IPS-20b (cell line): Measurements from ENCODE around the gene P2RX6.

Experiments
- H3K27ac ChIP-seq: one replicate; pipeline ENCODE4 v1.5.1; 2013; ENCODE audit warnings: low read length
- H3K27me3 ChIP-seq: 2 replicates; pipeline ENCODE4 v1.6.1; 2013; ENCODE audit warnings: mild to moderate bottlenecking, low read length, inconsistent platforms; ENCODE audit not compliant: insufficient read depth
- H3K36me3 ChIP-seq: 2 replicates; pipeline ENCODE4 v1.6.1; 2013; ENCODE audit warnings: low read depth, mild to moderate bottlenecking, inconsistent platforms, low read length, moderate library complexity; ENCODE audit not compliant: insufficient read depth
- H3K4me1 ChIP-seq: 2 replicates; pipeline ENCODE4 v1.6.1; 2013; ENCODE audit warnings: mild to moderate bottlenecking, control low read depth, inconsistent platforms, low read length, moderate library complexity; ENCODE audit not compliant: insufficient read depth
- H3K4me3 ChIP-seq: 2 replicates; pipeline ENCODE4 v1.5.1; 2013; ENCODE audit warnings: mild to moderate bottlenecking, low read length, inconsistent platforms
- H3K9ac ChIP-seq: 2 replicates; pipeline ENCODE4 v1.6.1; 2013; ENCODE audit warnings: low read depth, mild to moderate bottlenecking, inconsistent platforms, low read length, moderate library complexity
- H3K9me3 ChIP-seq: 2 replicates; pipeline ENCODE4 v1.6.1; 2013; ENCODE audit warnings: mild to moderate bottlenecking, low read depth, low read length, inconsistent platforms; ENCODE audit not compliant: insufficient read depth

Gene P2RX6

DNA sequence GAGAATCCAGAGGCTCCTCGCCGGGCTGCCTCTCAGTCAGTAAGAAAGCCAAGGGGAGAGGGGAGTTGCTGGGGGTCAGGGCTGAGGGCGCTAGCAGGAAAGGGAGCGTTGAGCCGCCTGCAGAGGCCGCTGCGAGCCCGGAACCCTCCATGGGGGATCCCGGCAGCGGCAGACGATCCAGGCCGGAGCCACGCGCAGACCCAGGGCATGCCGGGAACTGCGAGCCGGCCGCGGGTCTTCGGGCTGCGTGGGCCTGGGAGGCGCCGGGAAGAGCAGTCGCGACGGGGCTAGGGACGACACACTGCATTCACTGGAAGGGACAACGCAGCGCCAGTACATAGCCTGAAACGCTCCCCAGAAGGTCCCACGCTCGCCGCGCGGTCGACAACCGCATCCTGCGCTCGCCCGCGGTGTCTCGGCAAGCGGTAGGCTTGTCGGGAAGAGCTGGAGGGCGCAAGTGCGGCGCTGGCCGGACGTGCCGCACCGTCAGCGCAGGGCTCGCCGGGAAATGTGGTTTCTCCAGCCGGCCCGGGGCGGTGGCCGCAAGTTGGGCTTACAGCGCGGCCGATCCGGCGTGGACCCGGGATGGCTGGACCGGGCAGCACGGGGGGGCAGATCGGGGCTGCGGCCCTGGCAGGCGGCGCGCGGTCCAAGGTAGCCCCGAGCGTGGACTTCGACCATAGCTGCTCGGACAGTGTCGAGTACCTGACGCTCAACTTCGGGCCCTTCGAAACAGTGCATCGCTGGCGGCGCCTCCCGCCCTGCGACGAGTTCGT lies 33.0 kb upstream of the P2RX6 start, which contains the start of gene LZTR1:
Gene LZTR1 (plus strand): TSS at position 511 of the 776 bp plus-strand sequence. CDS start 75 bp downstream, at position 586.
- Histone ChIP-seq H3K36me3 (peaks cover 6% of the 10 kb centered on the region; the same call in 1 of the 2 replicates), H3K9me3 (peaks cover 8% of the 10 kb centered on the region; the same call in 1 of the 2 replicates), H3K27me3 (peaks cover 37% of the 10 kb centered on the region), H3K9ac (peak within 1 kb of the TSS; percentile 74), H3K27ac (no peak within 1 kb of the TSS), H3K4me3 (peak within 1 kb of the TSS; percentile 83), H3K4me1 (no peaks in the 10 kb centered on the region; the same call in 1 of the 2 replicates)

- Histone ChIP-seq H3K36me3 (peaks cover 7% of the 10 kb centered on the region), H3K9ac (peak overlapping the region; percentile 74), H3K4me1 (no peaks in the 10 kb centered on the region; the same call in 1 of the 2 replicates), H3K27ac (no peak overlapping the region), H3K27me3 (peaks cover 31% of the 10 kb centered on the region), H3K4me3 (peak overlapping the region; percentile 83), H3K9me3 (peaks cover 8% of the 10 kb centered on the region; the same call in 1 of the 2 replicates)
These were observed 32.4 kb upstream of the P2RX6 start for GRCh38 chr22:20982563-20982882.

DNA sequence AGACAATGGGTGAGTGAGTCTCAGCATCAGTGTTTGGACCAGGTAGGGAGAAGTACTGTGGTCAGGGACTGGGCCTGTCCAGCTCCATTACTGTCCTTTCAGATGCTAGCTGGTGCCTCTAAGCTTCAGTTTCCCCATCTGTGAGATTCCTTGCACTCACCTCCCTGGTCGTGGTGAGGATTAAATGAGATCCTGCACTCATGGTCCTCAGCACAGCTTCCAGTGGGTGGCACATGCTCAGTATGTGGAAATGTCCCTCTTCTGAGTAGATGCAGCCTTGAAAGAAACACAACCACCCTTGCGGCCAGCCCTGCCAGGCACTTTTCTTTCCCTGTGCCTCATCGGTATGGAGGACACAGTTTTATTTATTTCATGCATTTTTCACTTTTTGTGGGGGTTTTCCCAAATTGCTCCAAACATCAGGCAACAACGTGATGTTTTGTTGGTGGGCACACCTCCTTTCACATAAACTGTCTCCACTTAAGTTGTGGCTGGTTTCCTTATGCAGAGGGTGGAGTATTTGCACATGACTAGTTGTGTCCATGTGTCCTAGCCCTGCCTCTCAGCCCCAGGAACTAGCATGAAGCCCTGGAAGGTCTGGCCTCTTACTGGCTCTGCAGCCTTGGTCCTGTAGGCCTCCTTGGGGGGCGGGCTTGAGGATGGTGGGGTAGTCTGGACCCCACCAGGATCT lies 31.7 kb upstream of the P2RX6 start:
- Histone ChIP-seq H3K36me3 (peaks cover 11% of the 10 kb centered on the region), H3K4me3 (peak overlapping the region; percentile 83; the same call in 1 of the 2 replicates), H3K27me3 (peaks cover 27% of the 10 kb centered on the region), H3K27ac (no peak overlapping the region), H3K9ac (peak overlapping the region; percentile 74; the same call in 1 of the 2 replicates), H3K4me1 (no peaks in the 10 kb centered on the region; the same call in 1 of the 2 replicates), H3K9me3 (peaks cover 7% of the 10 kb centered on the region; the same call in 1 of the 2 replicates)

DNA sequence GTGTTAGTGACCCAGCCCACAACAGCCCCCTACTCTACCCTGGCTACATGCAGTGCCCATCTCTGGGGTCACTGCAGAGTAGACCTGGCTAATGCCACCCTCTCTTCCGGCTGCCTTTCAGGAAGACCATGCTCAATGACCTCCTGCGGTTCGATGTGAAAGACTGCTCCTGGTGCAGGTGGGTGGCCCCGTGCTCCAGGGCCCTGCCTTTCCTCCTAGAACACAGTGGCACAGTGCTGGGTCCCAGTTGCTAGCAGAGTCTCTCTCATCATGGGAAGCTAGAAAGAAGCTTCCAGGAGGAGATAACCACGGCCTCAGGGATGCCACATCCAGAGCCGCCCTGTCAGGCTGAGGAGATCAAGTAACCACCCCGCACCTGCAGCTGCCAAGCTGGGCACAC lies 29.2 kb upstream of the P2RX6 start:
- no peaks in the 10 kb centered on the region for H3K9me3 ChIP-seq
- peaks cover 10% of the 10 kb centered on the region for H3K27me3 ChIP-seq
- H3K36me3 ChIP-seq, result peaks cover 11% of the 10 kb centered on the region
- H3K4me3 ChIP-seq, result no peak overlapping the region
- H3K4me1 ChIP-seq, result no peaks in the 10 kb centered on the region; the same call in 1 of the 2 replicates
- H3K9ac ChIP-seq, result no peak overlapping the region
- H3K27ac ChIP-seq, result no peak overlapping the region

DNA sequence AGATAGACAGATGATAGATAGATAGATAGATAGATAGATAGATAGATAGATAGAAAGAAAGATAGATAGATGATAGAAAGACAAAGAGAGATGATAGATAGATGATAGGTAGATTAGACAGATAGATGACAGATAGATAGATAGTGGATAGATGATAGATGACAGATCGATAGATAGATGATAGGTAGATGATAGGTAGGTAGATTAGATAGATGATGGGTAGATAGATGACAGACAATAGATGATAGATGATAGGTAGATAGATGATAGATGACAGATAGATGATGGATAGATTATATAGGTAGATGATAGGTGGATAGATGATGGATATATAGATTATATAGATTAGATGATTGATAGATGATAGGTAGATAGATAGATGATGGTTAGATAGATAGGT lies 28.6 kb upstream of the P2RX6 start:
- Histone ChIP-seq H3K4me1 (no peaks in the 10 kb centered on the region; the same call in 1 of the 2 replicates), H3K9me3 (no peaks in the 10 kb centered on the region), H3K27ac (no peak overlapping the region), H3K36me3 (peaks cover 11% of the 10 kb centered on the region), H3K9ac (no peak overlapping the region), H3K27me3 (peaks cover 7% of the 10 kb centered on the region), H3K4me3 (no peak overlapping the region)

- Histone ChIP-seq H3K36me3 (peaks cover 18% of the 10 kb centered on the region), H3K27ac (no peak overlapping the region), H3K9ac (no peak overlapping the region), H3K9me3 (no peaks in the 10 kb centered on the region), H3K4me3 (no peak overlapping the region), H3K27me3 (peaks cover 7% of the 10 kb centered on the region), H3K4me1 (no peaks in the 10 kb centered on the region; the same call in 1 of the 2 replicates)
These were observed 27.6 kb upstream of the P2RX6 start for GRCh38 chr22:20987375-20987774.

DNA sequence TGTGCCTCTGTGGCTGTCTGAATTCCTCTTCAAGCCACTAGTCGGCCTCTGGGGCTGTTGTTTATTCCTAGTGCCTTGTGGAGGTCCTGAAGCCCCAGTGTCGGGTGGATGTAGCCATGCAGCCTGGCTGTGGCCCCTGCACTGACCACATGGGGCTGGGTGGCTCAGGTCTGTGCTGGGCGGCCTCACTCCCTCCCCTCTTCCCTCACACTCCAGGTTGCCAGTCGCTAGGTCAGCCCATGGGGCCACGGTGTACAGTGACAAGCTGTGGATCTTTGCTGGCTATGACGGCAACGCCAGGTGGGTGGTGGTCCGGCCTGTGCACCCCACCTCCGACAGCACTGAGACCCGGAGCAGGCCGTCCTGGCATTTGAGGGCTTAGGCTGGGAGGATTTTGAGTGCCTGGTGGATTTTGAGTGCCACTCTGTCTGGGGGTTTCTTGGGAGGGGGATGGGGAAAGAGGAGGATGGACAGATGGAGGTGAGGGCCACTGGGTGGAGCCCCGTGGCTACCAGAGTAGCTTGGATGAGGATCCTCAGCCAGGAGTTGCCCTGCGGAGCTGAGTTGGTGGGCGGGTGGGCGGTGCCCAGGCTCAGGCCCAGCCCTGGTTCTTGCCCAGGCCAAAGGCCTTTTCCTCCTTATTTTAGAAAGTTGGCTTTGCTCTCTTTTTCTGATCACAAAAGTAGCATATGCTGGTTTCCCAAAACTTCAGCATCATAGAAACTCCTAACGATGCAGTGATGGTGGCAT lies 26.2 kb upstream of the P2RX6 start:
- Histone ChIP-seq H3K9ac (no peak overlapping the region), H3K36me3 (peaks cover 22% of the 10 kb centered on the region), H3K9me3 (no peaks in the 10 kb centered on the region), H3K4me3 (no peak overlapping the region), H3K4me1 (no peaks in the 10 kb centered on the region), H3K27ac (no peak overlapping the region), H3K27me3 (no peaks in the 10 kb centered on the region)

- no peaks in the 10 kb centered on the region for H3K9me3 ChIP-seq
- H3K9ac ChIP-seq, result no peak overlapping the region
- peaks cover 22% of the 10 kb centered on the region for H3K36me3 ChIP-seq
- no peaks in the 10 kb centered on the region for H3K27me3 ChIP-seq
- H3K4me1 ChIP-seq, result no peaks in the 10 kb centered on the region
- no peak overlapping the region for H3K4me3 ChIP-seq
- no peak overlapping the region for H3K27ac ChIP-seq
These were observed 25.4 kb upstream of the P2RX6 start for GRCh38 chr22:20989323-20990138.

DNA sequence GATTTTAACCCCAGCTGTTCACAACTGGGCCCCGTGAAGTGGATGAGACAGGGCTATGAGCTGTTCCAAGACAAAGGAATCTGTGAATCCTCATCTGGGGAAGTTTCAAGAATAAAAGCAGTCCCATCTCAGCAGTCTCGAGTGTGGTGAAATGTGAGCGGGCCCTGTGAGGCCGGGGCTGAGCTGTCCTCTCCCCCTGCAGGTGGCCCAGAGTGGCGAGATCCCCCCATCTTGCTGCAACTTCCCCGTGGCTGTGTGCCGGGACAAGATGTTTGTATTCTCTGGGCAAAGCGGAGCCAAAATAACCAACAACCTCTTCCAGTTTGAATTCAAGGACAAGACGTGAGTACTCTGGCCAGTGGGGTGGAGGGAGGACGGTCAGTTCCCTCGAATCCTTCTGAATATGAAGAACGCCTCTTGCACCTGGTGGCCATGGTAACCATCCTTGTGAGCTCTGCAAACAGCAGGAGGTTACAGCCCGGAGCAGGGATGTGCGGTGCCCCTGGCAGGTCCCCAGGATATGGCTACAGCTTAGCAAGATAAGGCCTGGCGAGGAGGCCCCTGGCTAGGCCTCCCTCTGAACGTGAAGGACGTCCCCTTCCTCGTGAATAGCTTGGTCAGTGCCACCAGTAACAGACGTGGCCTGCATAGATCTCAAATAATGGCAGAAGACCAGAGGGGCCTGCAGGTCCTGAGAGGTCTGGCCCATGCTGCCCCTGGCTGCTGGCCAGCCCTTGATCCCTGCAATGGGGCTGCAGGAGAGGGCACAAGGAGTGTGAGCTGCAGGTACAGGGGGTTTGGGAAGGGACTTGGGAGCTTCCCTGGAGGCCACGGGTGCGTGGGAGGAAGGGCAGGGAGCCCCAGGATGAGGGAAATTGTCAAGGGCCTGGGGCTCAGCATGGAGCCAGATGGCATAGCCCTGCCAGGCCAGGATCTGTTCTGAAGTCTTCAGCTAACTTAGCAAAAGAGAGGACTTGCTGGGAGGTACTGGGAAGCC lies 24.5 kb upstream of the P2RX6 start:
- Histone ChIP-seq H3K9me3 (no peaks in the 10 kb centered on the region), H3K9ac (no peak overlapping the region), H3K4me1 (no peaks in the 10 kb centered on the region), H3K4me3 (no peak overlapping the region), H3K27ac (no peak overlapping the region), H3K27me3 (no peaks in the 10 kb centered on the region), H3K36me3 (peaks cover 20% of the 10 kb centered on the region)
